H1 (cell line): ENCODE data around the gene SOCS6. TPM values are rescaled to one million over a fixed set of nuclear protein-coding genes. Genes with fewer than 3 reads are reported as not detected.

Experiments used
- TAF7 ChIP-seq: optimal IDR thresholded peaks from 2 replicates; pipeline ENCODE3; 2011; ENCODE audit warnings: low read depth, mild to moderate bottlenecking, inconsistent platforms, low read length, moderate library complexity, borderline replicate concordance
- polyA plus RNA-seq, 7 experiments: library from polyadenylated mRNA; depleted of rRNA in 3 of 7; stranded (reverse) in 5 of 7; unstranded in 2 of 7; fragments of >200 nt in 5 of 7; fragments of 200-250 nt in 2 of 7; gene quantifications; 1 replicate in 5 of 7; 2 replicates in 1 of 7; 4 replicates in 1 of 7; pipeline versions ENCODE4 v1.2.1 to v1.2.3, GENCODE V29; 2011 to 2013; ENCODE audit warnings: missing spikeins in 2 of 7, mixed read lengths in 2 of 7
- total RNA-seq: library from RNA; stranded (reverse); fragmentation: NEBNext Ultra II Directional; extraction: Animal tissue kit (Norgen Biotek cat#: 25700); gene quantifications from 2 replicates; pipeline ENCODE4 v1.2.1, GENCODE V29; 2021

Gene SOCS6
- total and polyA plus RNA-seq, 2 of the 8 experiments (the other 6 are each of a cell fraction or from before 2014, with no cell fraction given): 9.1 to 22.9 TPM

DNA sequence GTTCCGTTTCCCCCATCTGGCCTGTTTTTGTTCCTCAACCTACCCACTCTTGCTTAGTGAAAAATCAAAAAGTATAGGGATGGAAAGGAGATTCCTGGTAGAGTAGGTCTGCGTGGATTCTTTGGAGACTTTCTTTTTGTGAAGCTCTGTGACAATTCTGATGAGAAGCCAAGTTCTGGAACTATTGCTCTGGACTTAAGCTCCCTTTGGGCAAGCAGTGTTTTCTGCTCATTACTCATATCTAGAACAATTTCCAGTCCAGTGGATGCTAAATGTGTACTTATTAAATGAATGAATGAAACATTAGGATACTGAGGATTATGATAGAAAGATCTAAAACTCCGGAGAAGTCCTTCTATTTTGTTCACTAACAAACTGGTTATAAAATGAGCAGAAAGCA is 76.5 kb downstream of the SOCS6 start (continued):
- no peak for TF ChIP-seq TAF7
- TF ChIP-seq, all 59 proteins: peak for 0
